Type B pancreatic cell (in vitro differentiated cells): ENCODE data around the gene THRB. TPM values are rescaled to one million over a fixed set of nuclear protein-coding genes. Genes with fewer than 3 reads are reported as not detected.

ENCODE experiments used
- DNase-seq: peaks from one replicate; pipeline ENCODE4 v3.0.0; 2021; ENCODE audit warnings: mixed read lengths; ENCODE audit not compliant: unreplicated experiment; ENCODE audit errors: extremely low spot score
- H3K27ac Mint-ChIP-seq: 2 replicates; pipeline ENCODE4 v1.8.0; 2021; ENCODE audit warnings: mild to moderate bottlenecking, mixed read lengths
- H3K27me3 Mint-ChIP-seq: 2 replicates; pipeline ENCODE4 v1.8.0; 2021; ENCODE audit warnings: mixed read lengths
- H3K36me3 Mint-ChIP-seq: 2 replicates; pipeline ENCODE4 v1.8.0; 2021; ENCODE audit warnings: mixed read lengths
- H3K4me1 Mint-ChIP-seq: one replicate; pipeline ENCODE4 v1.8.0; 2021; ENCODE audit warnings: mixed read lengths; ENCODE audit not compliant: unreplicated experiment
- H3K4me3 Mint-ChIP-seq: 2 replicates; pipeline ENCODE4 v1.8.0; 2021; ENCODE audit warnings: mild to moderate bottlenecking, mixed read lengths
- H3K9me3 Mint-ChIP-seq: 2 replicates; pipeline ENCODE4 v1.8.0; 2021; ENCODE audit warnings: mixed read lengths
- CTCF ChIP-seq: fragments of 200-600 bp; sonication (generic); conservative IDR thresholded peaks from 2 replicates; pipeline ENCODE4 v1.5.0; 2021; ENCODE audit warnings: antibody characterized with exemption, mild to moderate bottlenecking
- total RNA-seq: library from RNA; stranded (reverse); gene quantifications from 2 replicates; pipeline ENCODE4 v1.2.1, GENCODE V29; 2021; ENCODE audit warnings: low replicate concordance

THRB gene
- total RNA-seq, 1 donor from 2014 or later: 15.6 TPM

GRCh38 chr3:24338409-24339130 lies 156.1 kb downstream of the THRB start:
- no peaks in the 10 kb centered on the region for H3K9me3 Mint-ChIP-seq
- H3K27me3 Mint-ChIP-seq: no peaks in the 10 kb centered on the region
- no peak for TF ChIP-seq CTCF
- no peaks in the 10 kb centered on the region for H3K36me3 Mint-ChIP-seq
- no peak for DNase-seq
- no peak overlapping the region for H3K4me3 Mint-ChIP-seq
- H3K27ac Mint-ChIP-seq: no peak overlapping the region
- H3K4me1 Mint-ChIP-seq: peaks cover 5% of the 10 kb centered on the region

GRCh38 chr3:24336101-24336500 lies 158.5 kb downstream of the THRB start:
- no peaks in the 10 kb centered on the region for H3K36me3 Mint-ChIP-seq
- H3K4me3 Mint-ChIP-seq: no peak overlapping the region
- H3K9me3 Mint-ChIP-seq: no peaks in the 10 kb centered on the region
- no peak for DNase-seq
- no peak overlapping the region for H3K27ac Mint-ChIP-seq
- no peaks in the 10 kb centered on the region for H3K27me3 Mint-ChIP-seq
- no peak for TF ChIP-seq CTCF
- H3K4me1 Mint-ChIP-seq: no peaks in the 10 kb centered on the region

- TF ChIP-seq CTCF: no peak
- DNase-seq: no peak
- Mint-ChIP-seq H3K36me3 (no peaks in the 10 kb centered on the region), H3K4me1 (no peaks in the 10 kb centered on the region), H3K27ac (no peak overlapping the region), H3K4me3 (no peak overlapping the region), H3K9me3 (no peaks in the 10 kb centered on the region), H3K27me3 (no peaks in the 10 kb centered on the region)
These were observed 162.6 kb downstream of the THRB start for GRCh38 chr3:24332092-24332491.

DNA sequence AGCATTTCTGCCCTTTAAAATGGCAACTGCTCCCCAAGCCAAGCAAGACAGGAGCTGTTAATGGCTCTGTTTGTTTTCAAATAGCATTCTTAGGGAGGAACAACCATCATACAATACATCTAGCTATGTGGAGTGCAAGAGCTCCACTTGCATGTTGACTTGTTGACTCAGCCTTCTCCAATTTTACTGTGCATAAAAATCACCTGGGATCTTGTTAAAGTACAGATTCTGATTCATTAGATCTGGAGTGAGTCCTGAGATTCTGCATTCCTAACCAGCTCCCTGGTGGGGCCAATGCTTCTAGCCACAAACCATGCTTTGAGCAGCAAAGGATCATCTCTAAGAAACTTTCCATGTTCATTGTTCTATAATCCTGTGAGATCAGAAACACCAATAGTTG lies 171.4 kb downstream of the THRB start:
- Mint-ChIP-seq H3K27ac (no peak overlapping the region), H3K27me3 (peaks cover 5% of the 10 kb centered on the region), H3K36me3 (no peaks in the 10 kb centered on the region), H3K9me3 (no peaks in the 10 kb centered on the region), H3K4me1 (no peaks in the 10 kb centered on the region), H3K4me3 (no peak overlapping the region)
- no peak for DNase-seq
- no peak for TF ChIP-seq CTCF

GRCh38 chr3:24320601-24321000 lies 174.0 kb downstream of the THRB start:
- no peak for TF ChIP-seq CTCF
- DNase-seq: no peak
- no peaks in the 10 kb centered on the region for H3K9me3 Mint-ChIP-seq
- no peaks in the 10 kb centered on the region for H3K36me3 Mint-ChIP-seq
- no peaks in the 10 kb centered on the region for H3K4me1 Mint-ChIP-seq
- peaks cover 5% of the 10 kb centered on the region for H3K27me3 Mint-ChIP-seq
- H3K4me3 Mint-ChIP-seq: no peak overlapping the region
- no peak overlapping the region for H3K27ac Mint-ChIP-seq
